Activated naive CD8-positive, alpha-beta T cell treated with anti-CD3 and anti-CD28 coated beads, Interleukin-2, amount 50 U/mL, for 24 hours (primary cell): ENCODE measurements around the gene TFDP2.
A peak's percentile ranks its signal among the peaks of the same experiment; 100 is the strongest.

Experiments
- ATAC-seq: fragments of 150-1000 bp; cut with Tn5 transposase; one replicate; pipeline ENCODE4 v1.10.0; 2021
- DNase-seq: peaks from one replicate; pipeline ENCODE4 v3.0.0; 2021
- H3K27ac Mint-ChIP-seq: one replicate; pipeline ENCODE4 v1.8.0; 2021; ENCODE audit warnings: mild to moderate bottlenecking, mixed read lengths
- H3K27me3 Mint-ChIP-seq: one replicate; pipeline ENCODE4 v1.8.0; 2021; ENCODE audit warnings: mixed read lengths
- H3K36me3 Mint-ChIP-seq: one replicate; pipeline ENCODE4 v1.8.0; 2021; ENCODE audit warnings: low read depth, mixed read lengths
- H3K4me1 Mint-ChIP-seq: one replicate; pipeline ENCODE4 v1.8.0; 2021; ENCODE audit warnings: mixed read lengths
- H3K4me3 Mint-ChIP-seq: one replicate; pipeline ENCODE4 v1.8.0; 2021; ENCODE audit warnings: mild to moderate bottlenecking, moderate library complexity, mixed read lengths
- H3K9me3 Mint-ChIP-seq: one replicate; pipeline ENCODE4 v1.8.0; 2021; ENCODE audit warnings: mixed read lengths

Gene TFDP2

DNA sequence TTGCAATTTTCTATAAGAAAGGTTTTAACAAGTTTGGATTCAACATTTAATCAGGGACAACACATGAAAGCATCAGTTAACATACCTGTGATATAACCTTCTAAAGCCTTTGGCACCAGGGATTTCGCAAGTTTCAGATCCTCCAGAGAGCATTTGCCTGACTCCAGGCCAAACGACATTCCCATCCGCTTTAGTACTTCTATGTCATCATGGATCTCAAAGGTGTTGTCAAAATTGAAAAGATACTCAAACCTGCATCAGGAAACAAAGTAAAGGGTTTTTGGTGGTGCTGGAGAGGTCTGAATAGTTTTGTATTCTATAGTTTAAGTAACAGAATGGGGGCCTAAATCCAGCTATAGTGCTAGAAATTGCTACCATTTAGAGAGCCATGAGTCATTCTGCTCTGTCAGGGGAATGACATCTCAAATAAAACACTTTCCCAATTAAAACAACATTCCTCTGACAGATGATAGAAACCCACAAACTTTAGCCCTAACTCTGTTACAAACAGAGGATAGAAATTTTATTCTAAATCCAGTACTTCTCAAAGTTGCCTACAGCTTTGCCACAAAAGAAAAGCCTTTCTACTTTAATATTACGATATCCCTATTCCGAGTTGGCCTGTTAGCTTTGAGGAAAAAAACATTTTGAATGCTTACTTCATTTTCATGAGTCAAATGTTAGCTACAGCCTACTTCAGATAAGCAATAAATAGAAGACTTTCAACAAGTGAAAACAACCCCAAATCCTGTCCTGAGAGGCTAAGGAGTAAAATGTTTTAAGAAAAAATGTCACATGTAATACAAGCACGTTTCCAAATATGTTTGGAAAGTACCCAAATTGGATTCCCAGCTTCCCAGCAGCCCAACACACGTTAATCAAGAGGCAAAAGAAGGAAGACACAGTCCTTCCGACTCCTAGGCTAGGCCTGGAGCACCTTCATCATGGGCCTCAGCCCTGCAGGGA lies 189.5 kb downstream of the TFDP2 start:
- no peak for DNase-seq
- Mint-ChIP-seq H3K36me3 (peaks cover 2% of the 10 kb centered on the region), H3K4me3 (no peak overlapping the region), H3K9me3 (no peaks in the 10 kb centered on the region), H3K27ac (no peak overlapping the region), H3K27me3 (no peaks in the 10 kb centered on the region), H3K4me1 (peaks cover 5% of the 10 kb centered on the region)
- ATAC-seq: no peak

DNA sequence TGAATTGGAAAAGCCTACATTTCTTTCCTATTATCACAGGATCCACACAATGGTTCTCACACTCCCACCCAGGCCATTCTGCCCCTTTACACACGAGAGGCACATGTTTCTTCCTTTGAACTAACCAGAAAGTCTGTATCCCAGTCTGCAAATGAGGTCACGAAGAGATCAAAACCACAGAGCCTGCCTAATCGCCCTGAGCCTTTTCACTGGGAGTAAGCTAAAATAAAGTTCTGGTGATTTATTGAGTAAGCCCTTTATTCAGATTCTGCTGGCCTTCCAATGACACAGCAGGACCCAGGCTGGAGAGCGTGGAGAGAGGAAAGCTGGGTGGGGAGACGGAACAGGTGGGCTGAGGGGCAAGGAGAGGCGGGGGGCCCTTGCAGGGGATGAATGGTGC lies 194.2 kb downstream of the TFDP2 start:
- DNase-seq: no peak
- H3K4me3 Mint-ChIP-seq: no peak overlapping the region
- H3K9me3 Mint-ChIP-seq: no peaks in the 10 kb centered on the region
- H3K4me1 Mint-ChIP-seq: peaks cover 8% of the 10 kb centered on the region
- H3K36me3 Mint-ChIP-seq: no peaks in the 10 kb centered on the region
- peak; percentile 36 for ATAC-seq
- H3K27me3 Mint-ChIP-seq: no peaks in the 10 kb centered on the region
- peak overlapping the region; percentile 1 for H3K27ac Mint-ChIP-seq

DNA sequence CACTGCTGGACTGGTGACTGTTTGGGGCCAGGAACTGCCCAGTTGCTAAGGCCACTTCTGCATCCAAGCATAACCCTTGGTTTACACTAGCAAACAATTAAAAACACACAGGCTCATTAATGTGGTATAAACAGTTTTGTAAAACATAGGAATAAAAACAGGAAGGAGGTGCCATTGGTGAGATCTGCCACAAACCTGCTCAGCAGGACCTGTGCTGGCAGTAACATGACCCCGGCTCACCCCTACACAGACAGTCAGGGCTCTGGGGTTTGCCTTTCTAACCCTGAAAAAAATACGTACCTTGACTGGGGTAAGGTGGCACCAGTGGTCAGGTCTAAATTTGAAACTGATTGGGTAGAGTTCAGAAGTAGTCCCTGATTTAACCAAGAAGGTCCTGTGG lies 196.7 kb downstream of the TFDP2 start:
- ATAC-seq (no peak), DNase-seq (no peak)
- H3K4me1 Mint-ChIP-seq: peaks cover 12% of the 10 kb centered on the region
- no peaks in the 10 kb centered on the region for H3K36me3 Mint-ChIP-seq
- H3K9me3 Mint-ChIP-seq: no peaks in the 10 kb centered on the region
- no peak overlapping the region for H3K4me3 Mint-ChIP-seq
- no peak overlapping the region for H3K27ac Mint-ChIP-seq
- H3K27me3 Mint-ChIP-seq: no peaks in the 10 kb centered on the region

DNA sequence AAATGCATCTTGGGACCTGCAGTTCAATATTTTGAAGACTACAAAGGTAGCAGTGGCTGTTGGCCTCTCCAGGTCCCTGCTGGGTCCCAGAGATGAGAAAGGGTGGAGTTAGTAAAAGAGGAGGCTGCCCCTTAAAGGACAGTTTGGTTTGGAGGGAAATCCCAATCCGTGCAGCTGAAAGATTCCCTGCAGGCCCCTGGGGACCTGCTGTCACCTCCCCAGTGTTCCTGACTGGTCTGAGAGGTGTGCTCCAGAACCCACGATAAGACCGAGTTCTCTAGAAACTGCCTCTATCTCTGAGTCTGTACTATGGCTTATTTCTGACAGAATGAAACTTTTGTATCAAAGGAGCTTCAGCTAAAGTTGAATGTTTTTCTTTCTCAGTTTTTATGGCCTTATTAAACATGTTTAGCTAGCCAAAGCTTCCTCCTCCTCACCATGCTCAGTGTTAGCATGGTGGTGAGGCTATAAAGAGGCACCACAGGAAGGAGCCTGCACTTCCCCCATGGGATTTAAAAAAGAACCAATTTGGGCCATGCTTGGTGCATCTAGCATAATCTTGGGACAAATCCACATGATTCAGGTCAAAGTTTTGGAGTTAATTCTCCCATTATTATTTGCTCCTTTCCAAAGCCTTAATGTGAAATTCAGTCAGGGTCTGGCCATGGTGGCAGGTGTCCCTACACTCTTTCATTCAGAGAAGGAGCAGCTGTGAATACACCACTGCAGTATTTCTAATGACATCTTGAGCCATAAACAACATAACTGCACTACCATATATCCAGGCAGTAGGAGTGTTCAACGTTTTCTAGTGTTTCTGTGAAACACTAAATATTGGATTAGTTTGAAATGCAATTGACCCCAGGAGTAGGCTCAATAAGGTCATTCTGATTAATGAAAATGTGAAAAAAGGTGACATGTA lies 198.5 kb downstream of the TFDP2 start:
- Mint-ChIP-seq H3K36me3 (no peaks in the 10 kb centered on the region), H3K4me3 (no peak overlapping the region), H3K9me3 (no peaks in the 10 kb centered on the region), H3K27me3 (no peaks in the 10 kb centered on the region), H3K4me1 (peaks cover 12% of the 10 kb centered on the region), H3K27ac (no peak overlapping the region)
- ATAC-seq (no peak), DNase-seq (no peak)

DNA sequence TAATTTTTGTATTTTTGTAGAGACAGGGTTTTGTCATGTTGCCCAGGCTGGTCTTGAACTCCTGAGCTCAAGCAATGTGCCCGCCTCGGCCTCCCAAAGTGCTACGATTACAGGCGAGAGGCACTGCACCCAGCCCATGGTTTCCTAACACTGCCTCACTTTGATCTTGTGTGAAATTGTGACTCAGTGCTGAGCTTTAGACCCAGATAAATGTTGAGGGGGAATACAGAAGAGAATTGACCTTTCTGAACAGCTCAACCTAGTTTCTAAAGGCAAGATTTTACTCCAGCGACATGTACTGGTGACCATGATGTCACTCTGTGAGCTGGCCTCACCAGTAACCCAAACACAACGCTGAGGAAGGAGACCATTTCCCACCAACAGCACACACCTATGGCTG lies 199.4 kb downstream of the TFDP2 start:
- Mint-ChIP-seq H3K4me3 (no peak overlapping the region), H3K9me3 (no peaks in the 10 kb centered on the region), H3K36me3 (no peaks in the 10 kb centered on the region), H3K27me3 (no peaks in the 10 kb centered on the region), H3K4me1 (peaks cover 8% of the 10 kb centered on the region), H3K27ac (peak overlapping the region; percentile 47)
- ATAC-seq (peak; percentile 97), DNase-seq (peak; percentile 16)

DNA sequence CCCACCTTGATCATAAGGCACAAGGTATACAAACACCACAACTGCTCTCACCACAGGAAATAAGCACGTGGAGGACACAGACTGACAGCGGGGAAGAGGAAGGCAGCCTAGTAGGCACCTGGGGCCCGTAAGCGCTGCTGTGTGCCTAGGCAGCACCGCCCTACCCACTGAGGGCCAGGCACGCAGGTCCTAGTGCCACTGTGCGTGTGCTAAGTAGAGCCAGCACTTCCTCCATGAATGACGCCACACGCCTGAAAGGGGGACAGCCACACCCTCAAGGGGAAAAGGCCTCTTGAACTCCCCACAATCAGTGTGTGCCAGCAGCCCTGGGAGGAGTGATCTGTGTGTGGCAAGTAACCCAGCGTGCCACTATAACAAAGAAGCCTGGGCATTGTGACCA lies 199.9 kb downstream of the TFDP2 start:
- Mint-ChIP-seq H3K36me3 (no peaks in the 10 kb centered on the region), H3K27ac (no peak overlapping the region), H3K4me3 (no peak overlapping the region), H3K4me1 (peaks cover 8% of the 10 kb centered on the region), H3K27me3 (no peaks in the 10 kb centered on the region), H3K9me3 (no peaks in the 10 kb centered on the region)
- no peak for DNase-seq
- no peak for ATAC-seq

DNA sequence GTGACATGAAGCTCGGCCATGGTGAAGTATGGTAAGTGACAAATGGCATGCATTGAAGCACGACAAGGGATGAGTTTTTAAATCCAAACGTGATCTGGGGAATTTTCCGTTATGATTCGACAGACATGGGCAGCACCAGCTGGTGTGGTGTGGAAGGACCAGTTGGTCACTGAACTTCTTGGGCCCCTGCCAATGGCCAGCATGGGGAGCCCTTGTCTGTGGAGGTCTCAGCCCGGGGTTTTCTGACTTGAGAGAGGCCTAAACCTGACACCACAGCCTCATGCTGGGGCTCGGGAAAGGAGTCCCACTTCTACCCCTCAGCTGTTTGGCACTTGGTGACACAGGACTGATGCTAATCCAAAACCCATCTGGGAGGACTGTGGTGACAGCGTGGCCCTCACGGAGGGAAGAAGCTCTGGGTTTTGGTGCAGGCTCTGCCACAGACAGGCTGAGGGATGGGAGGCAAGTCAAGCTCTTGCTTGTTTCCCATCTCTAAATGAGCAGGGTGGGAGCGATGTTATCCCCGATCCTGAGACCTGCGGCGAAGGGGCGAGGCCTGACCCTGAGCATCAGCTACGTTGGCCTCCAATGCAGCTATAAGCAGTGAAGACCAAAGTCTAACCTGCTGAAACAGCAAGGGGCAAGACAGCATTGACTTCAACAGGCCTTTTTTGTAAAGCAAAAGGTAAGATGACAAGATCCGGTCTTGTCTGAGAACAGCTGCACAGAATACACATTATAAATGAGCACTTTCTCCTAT lies 203.4 kb downstream of the TFDP2 start:
- H3K27me3 Mint-ChIP-seq: no peaks in the 10 kb centered on the region
- peaks cover 15% of the 10 kb centered on the region for H3K4me1 Mint-ChIP-seq
- ATAC-seq (no peak), DNase-seq (no peak)
- no peaks in the 10 kb centered on the region for H3K36me3 Mint-ChIP-seq
- no peaks in the 10 kb centered on the region for H3K9me3 Mint-ChIP-seq
- no peak overlapping the region for H3K27ac Mint-ChIP-seq
- H3K4me3 Mint-ChIP-seq: no peak overlapping the region

DNA sequence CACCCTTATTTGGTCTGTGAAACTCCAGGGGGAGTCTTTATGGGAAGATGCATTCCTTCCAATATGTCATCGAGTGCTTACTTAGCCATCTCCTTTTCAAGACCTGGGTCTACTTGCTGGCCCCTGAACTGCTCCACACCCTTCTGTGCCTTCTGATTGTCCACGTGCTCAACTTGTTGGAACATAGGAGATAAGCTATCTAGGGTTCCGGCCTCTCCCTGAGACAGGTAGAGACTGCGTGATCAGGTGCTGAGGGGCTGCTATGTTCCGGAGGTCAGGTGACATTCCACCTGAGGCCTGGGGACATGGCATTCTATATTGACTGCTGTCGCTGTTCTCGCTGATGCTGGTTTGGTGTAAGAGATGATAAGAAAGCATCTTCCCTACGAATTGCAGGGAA lies 207.3 kb downstream of the TFDP2 start:
- H3K27me3 Mint-ChIP-seq: no peaks in the 10 kb centered on the region
- ATAC-seq (no peak), DNase-seq (no peak)
- H3K4me1 Mint-ChIP-seq: peaks cover 21% of the 10 kb centered on the region
- H3K9me3 Mint-ChIP-seq: no peaks in the 10 kb centered on the region
- H3K27ac Mint-ChIP-seq: no peak overlapping the region
- no peak overlapping the region for H3K4me3 Mint-ChIP-seq
- H3K36me3 Mint-ChIP-seq: no peaks in the 10 kb centered on the region

DNA sequence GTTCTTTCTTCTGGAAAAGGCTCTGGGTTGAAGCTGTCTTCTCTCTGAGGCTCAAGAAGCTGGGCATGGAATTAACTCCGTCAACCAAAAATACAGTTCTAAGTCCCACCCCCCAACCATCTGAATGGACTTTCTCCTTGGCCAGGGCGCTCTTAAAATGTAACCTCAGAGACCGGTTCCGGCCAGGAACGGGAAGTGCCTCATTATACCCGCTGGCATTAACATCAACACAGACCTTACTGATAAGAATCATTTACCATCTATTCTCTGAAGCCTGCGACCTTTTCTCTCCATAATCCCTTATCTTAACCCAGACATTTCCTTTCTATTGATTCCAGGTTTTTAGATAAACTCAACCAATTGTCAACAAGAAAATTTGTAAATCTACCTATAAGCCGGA lies 208.3 kb downstream of the TFDP2 start:
- Mint-ChIP-seq H3K27ac (no peak overlapping the region), H3K4me3 (no peak overlapping the region), H3K4me1 (peaks cover 21% of the 10 kb centered on the region), H3K36me3 (no peaks in the 10 kb centered on the region), H3K27me3 (no peaks in the 10 kb centered on the region), H3K9me3 (no peaks in the 10 kb centered on the region)
- DNase-seq (no peak), ATAC-seq (no peak)

DNA sequence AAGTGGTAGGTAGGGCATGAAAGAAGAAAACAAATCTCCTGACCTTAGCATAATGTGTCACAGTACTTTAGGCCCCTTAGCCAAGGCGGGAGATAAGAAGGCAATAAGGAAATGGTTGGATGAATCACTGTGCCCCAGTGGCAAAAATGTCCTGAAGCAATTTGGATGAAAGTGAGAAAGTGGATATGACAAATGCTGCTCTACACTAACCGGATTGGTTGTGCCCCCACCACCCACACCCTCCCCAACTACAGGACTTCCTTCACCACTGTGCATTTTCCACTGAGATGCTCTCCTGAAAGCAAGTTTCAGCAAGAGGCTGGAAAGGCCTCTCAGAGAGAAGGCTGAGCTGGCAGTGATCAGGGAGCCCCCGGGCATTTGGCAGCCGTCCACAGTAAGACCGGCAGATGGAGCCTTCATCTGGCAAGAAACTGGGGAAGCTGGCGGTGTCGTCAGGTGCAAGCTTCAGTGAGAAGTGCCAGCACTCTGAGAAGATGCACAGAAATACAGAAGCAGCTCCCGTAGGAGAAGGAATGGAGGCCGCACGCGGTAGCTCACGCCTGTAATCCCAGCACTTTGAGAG lies 209.1 kb downstream of the TFDP2 start:
- H3K4me1 Mint-ChIP-seq: peaks cover 21% of the 10 kb centered on the region
- H3K9me3 Mint-ChIP-seq: no peaks in the 10 kb centered on the region
- peak overlapping the region; percentile 59 for H3K4me3 Mint-ChIP-seq
- ATAC-seq (peak; percentile 93), DNase-seq (peak; percentile 58)
- H3K27me3 Mint-ChIP-seq: no peaks in the 10 kb centered on the region
- H3K27ac Mint-ChIP-seq: peak overlapping the region; percentile 82
- no peaks in the 10 kb centered on the region for H3K36me3 Mint-ChIP-seq

DNA sequence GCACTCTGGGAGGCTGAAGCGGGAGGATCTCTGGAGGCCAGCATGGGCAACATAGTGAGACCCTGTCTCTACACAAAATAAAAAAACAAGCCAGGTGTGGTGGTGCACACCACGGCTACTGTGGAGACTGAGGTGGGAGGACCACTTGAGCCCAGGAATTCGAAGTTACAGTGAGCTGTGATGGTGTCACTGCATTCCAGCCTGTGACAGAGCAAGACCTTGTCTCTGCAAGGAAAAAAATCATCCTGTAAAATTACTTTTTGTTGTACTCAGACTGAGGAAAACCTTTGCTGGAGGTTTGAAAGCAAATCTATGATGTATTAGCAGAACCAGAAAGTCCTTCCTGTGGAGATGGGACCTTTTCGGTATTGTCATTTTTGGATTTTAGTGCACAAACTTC lies 209.6 kb downstream of the TFDP2 start:
- no peak for DNase-seq
- no peaks in the 10 kb centered on the region for H3K27me3 Mint-ChIP-seq
- peak overlapping the region; percentile 59 for H3K4me3 Mint-ChIP-seq
- H3K27ac Mint-ChIP-seq: peak overlapping the region; percentile 82
- H3K4me1 Mint-ChIP-seq: peaks cover 21% of the 10 kb centered on the region
- H3K36me3 Mint-ChIP-seq: no peaks in the 10 kb centered on the region
- no peak for ATAC-seq
- no peaks in the 10 kb centered on the region for H3K9me3 Mint-ChIP-seq

DNA sequence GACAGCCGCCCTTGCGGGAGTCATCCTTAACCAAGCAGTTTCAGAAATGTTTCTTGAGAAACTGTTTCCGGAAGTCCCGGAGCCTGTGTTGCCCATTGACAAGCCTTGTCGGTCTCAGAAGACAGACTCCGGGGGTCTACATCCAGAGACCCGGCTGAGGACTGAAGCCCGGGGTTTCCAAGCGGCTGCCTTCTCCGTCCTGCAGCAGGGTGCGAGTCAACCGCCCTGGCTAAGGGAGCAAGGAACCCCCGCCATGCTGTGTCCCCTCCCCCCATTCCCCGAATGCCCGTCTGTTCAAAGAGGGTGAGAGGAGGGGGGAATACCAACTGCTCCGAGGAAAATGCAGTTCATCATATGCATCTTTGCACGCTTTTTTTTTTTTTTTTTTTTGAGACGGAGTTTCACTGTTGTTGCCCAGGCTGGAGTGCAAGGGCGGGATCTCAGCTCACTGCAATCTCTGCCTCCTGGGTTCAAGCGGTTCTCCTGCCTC lies 211.3 kb downstream of the TFDP2 start:
- no peaks in the 10 kb centered on the region for H3K9me3 Mint-ChIP-seq
- peaks cover 25% of the 10 kb centered on the region for H3K4me1 Mint-ChIP-seq
- DNase-seq: no peak
- H3K36me3 Mint-ChIP-seq: no peaks in the 10 kb centered on the region
- no peaks in the 10 kb centered on the region for H3K27me3 Mint-ChIP-seq
- H3K27ac Mint-ChIP-seq: no peak overlapping the region
- ATAC-seq: no peak
- H3K4me3 Mint-ChIP-seq: no peak overlapping the region

DNA sequence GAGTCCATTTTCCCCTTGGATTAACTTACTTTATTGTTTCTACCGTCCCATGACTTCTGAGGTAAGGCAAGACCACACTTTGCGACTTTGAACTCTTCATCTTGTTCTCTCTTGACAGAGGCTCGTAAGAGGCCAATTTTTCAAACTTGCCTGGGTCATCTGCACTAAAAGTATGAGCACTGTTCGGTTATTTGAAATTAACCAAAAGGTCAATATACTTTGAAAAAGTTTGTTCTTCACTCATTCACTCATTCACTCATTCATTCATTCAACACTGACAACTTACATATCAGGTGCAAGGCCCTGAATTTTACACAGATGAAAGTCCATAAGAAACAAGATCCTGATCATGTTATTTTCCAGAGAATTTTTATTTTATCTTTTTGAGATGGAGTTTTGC lies 215.0 kb downstream of the TFDP2 start:
- ATAC-seq: no peak
- H3K27ac Mint-ChIP-seq: no peak overlapping the region
- no peak overlapping the region for H3K4me3 Mint-ChIP-seq
- H3K4me1 Mint-ChIP-seq: peaks cover 4% of the 10 kb centered on the region
- H3K27me3 Mint-ChIP-seq: no peaks in the 10 kb centered on the region
- DNase-seq: no peak
- H3K36me3 Mint-ChIP-seq: no peaks in the 10 kb centered on the region
- H3K9me3 Mint-ChIP-seq: no peaks in the 10 kb centered on the region
